Measurements from ENCODE around the gene MED7. TPM values are rescaled to one million over a fixed set of nuclear protein-coding genes. Genes with fewer than 3 reads are reported as not detected.

Gene MED7
- total RNA-seq, 4 donors from 2014 or later = 12.1 to 17.8 (median 12.9) TPM

DNA sequence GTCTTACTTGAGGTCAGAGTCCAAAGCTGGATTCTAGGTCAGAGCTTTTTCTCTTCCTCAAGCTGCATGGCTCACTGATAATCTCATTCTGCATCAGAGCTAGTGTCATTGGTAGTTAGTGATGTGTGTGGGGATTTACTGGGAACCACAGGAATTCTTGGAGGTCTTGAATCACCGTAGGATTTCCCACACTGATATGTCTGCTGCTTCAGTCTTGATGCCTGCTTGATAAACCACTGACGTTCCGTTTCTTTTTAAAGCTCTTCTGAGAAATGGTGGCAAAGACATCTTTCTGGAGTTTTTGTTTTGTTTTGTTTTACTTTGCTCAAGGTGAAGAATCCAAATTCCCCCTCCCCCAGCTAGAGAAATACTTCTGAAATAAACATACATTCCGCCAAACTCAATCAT is 24.6 kb upstream of the MED7 start:
- TF ChIP-seq, protein P1, sequence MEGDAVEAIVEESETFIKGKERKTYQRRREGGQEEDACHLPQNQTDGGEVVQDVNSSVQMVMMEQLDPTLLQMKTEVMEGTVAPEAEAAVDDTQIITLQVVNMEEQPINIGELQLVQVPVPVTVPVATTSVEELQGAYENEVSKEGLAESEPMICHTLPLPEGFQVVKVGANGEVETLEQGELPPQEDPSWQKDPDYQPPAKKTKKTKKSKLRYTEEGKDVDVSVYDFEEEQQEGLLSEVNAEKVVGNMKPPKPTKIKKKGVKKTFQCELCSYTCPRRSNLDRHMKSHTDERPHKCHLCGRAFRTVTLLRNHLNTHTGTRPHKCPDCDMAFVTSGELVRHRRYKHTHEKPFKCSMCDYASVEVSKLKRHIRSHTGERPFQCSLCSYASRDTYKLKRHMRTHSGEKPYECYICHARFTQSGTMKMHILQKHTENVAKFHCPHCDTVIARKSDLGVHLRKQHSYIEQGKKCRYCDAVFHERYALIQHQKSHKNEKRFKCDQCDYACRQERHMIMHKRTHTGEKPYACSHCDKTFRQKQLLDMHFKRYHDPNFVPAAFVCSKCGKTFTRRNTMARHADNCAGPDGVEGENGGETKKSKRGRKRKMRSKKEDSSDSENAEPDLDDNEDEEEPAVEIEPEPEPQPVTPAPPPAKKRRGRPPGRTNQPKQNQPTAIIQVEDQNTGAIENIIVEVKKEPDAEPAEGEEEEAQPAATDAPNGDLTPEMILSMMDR (IDR thresholded peaks at IDR 0.05; ENCODE audit: low read depth) = no peak

DNA sequence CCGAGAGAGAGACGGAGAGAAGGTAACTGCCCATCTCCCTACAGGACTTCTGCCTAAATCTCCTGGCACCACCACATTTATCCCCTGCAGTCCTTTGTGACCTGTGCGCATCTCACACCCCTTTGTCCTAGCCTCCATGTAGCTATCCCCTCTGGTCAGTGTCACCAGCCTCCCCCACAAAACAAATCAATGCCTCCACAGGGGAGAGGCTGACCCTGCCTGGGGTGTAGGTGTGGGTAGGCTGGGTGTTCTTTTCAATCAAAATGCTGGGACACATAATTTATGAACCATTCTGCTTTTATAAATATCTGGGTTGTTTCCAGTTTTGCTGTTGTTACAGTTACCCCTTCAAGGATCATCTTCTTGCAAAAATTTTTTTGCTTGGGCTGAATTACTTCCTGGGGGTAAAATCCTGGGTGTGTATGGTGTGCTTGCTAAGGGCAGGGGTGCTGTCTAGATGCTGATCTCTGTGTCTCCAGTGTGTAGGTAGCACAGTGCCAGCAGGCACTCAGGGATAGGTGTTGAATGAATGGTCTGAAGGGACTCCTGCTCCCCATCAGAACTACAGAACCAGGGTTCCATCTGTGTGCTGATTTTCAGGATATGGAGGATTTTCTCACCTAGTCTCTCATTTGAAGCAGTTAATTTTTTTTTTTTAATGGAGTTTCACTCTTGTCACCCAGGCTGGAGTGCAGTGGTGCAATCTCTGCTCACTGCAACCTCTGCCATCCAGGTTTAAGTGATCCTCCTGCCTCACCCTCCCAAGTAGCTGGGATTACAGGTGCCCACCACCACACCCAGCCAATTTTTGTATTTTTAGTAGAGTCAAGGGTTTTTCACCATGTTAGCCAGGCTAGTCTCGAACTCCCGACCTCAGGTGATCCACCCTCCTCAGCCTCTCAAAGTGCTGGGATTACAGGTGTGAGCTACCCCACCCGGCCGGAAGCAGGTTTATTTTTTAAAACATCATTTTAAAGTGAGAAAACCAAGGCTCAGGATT is 23.8 kb upstream of the MED7 start, which contains the start of gene GARIN3:
Gene GARIN3 (minus strand): TSS at position 51 of the 1,000 bp plus-strand sequence. CDS start 96 bp downstream, outside the sequence.
- TF ChIP-seq, protein P1 (IDR thresholded peaks at IDR 0.05; ENCODE audit: low read depth) = no peak

DNA sequence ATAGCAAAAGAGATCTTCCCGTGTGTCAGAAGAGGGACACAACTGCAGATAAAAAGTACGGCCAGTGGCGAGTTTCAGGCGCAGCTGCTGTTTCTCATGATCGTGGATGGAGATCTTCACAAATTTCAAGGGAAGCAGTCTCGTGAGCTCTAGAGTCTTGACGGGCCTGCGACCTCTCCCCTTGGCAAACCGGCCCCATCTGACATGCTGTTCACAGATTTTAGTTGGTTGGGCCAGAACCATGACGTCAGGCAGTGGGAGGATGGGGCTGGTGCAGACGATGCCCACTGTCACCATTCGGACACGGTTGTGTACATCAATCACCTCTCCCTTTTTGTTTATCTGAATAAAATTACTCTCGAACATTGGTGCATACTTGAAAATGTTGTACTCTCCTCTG is 23.0 kb upstream of the MED7 start:
- TF ChIP-seq, protein P1 (IDR thresholded peaks at IDR 0.05; ENCODE audit: low read depth) = no peak

DNA sequence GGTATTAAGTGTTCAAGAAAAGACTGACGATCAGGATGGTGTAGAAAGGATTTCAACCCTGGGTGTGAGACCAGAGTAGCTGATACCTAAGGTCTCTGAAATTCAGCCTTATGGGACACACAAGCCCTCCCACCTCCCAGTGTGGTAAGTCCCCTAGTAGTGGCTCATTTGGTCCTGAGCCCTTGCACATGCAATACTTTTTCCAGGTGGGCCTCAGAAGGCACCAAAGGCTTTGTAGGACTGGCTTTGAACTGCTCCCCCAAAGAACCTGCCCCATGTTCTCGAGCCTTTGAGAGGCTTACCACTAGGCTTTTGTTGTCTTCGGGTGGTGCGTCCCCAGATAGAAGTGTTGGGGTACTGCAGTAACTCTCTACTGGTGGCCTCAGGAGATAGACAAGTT is 22.6 kb upstream of the MED7 start:
- TF ChIP-seq, protein P1 (IDR thresholded peaks at IDR 0.05; ENCODE audit: low read depth) = no peak

DNA sequence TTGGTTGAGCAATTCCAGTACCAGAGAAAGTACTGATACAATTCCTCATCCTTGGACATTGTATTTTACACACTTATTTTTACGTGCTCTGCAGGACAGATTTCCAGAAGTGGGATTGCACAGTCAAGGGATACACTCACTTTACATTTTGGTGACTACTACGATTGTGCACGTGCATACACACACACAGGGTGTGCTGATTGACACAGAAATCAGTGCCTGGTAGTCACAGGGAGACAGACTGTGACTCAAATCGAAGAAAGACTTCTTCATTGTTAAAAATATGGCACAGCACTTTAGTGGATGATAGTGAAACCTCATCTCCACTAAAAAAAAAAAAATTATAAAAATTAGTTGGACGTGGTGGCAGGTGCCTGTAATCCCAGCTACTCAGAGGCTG is 21.9 kb upstream of the MED7 start:
- TF ChIP-seq, protein P1 (IDR thresholded peaks at IDR 0.05; ENCODE audit: low read depth) = no peak

DNA sequence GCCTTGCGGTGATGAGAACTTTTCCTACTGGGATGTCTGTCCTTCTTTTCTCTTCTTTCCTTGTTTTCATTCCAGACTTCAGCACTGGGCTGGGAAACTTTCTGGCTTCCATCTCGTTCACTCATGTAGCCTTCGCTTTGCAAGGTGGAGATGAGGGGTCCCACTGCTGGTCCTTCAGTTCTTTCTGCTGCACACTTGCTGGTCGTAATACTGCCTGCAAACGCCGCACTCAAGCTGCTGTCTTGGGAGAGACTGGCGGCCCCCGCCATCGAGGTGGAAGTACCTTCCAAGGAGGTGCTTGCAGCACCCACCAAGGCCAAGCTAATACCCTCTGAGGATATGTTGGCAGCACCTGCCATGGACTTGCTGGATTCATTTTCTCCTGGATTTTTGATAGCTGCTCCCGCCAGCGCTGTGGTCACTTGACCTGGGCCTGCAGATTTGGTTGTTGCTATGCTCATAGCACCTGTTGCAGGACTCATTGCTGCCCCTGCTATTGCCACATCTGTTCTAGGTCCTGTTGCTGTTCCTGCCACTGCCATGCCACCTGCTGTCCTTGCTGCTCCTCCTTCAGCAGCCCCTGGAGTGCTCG is 20.4 kb upstream of the MED7 start:
- TF ChIP-seq, protein P1 (IDR thresholded peaks at IDR 0.05; ENCODE audit: low read depth) = no peak

- TF ChIP-seq, protein P1 (IDR thresholded peaks at IDR 0.05; ENCODE audit: low read depth) = no peak
Observed at GRCh38 chr5:157161996-157162395, 19.3 kb upstream of the MED7 start.

All from subcutaneous adipose tissue (tissue), 4 donors.